HepG2 (cell line): ENCODE data around the gene C11orf54.

ENCODE experiments used
- BHLHE40 ChIP-seq: IDR thresholded peaks from 2 replicates; pipeline ENCODE4 v1.6.1; 2011; ENCODE audit warnings: low read length, improper control_type of control experiment
- CTCF ChIP-seq: sonication (generic); formaldehyde crosslinking; IDR thresholded peaks from 2 replicates; pipeline ENCODE4 v1.5.0; 2020; ENCODE audit warnings: mild to moderate bottlenecking, missing genetic modification reagents, moderate library complexity
- EP300 ChIP-seq, 3 experiments: sonication (generic) in 1 of 3; formaldehyde crosslinking in 1 of 3; IDR thresholded peaks; 2 replicates each; pipeline versions ENCODE4 v1.5.1 to v1.6.1; 2011 to 2020; ENCODE audit warnings: low read depth in 2 of 3, low read length in 2 of 3, borderline replicate concordance in 1 of 3, improper control_type of control experiment in 1 of 3, mild to moderate bottlenecking in 1 of 3, missing genetic modification reagents in 1 of 3, moderate library complexity in 1 of 3
- EZH2 ChIP-seq: conservative IDR thresholded peaks from 2 replicates; pipeline ENCODE4 v1.6.1; 2012; ENCODE audit warnings: mild to moderate bottlenecking, low read depth, low read length, moderate library complexity
- HDAC6 ChIP-seq: fragments of 200-600 bp; sonication (generic); IDR thresholded peaks from 2 replicates; pipeline ENCODE4 v1.7.0; 2017; ENCODE audit warnings: mild to moderate bottlenecking, antibody characterized with exemption, low read length, low read depth
- MBNL3 ChIP-seq: fragments of 250-450 bp; sonication (Bioruptor Pico); conservative IDR thresholded peaks from 2 replicates; pipeline ENCODE4 v1.8.0; 2022; ENCODE audit warnings: mild to moderate bottlenecking, inconsistent platforms
- NFRKB ChIP-seq: fragments of 450-650 bp; IDR thresholded peaks from 2 replicates; pipeline ENCODE4 v1.6.1; 2017
- POLR2A ChIP-seq, 2 experiments: IDR thresholded peaks; 2 replicates each; pipeline ENCODE4 v1.6.1; 2011; ENCODE audit warnings: low read depth in 2 of 2, low read length in 2 of 2, mild to moderate bottlenecking in 1 of 2, moderate library complexity in 1 of 2; ENCODE audit not compliant: insufficient read depth in 1 of 2
- ZNF205 ChIP-seq: IDR thresholded peaks from 2 replicates; pipeline ENCODE4 v1.6.1; 2018; ENCODE audit warnings: missing biosample characterization, missing genetic modification reagents

DNA sequence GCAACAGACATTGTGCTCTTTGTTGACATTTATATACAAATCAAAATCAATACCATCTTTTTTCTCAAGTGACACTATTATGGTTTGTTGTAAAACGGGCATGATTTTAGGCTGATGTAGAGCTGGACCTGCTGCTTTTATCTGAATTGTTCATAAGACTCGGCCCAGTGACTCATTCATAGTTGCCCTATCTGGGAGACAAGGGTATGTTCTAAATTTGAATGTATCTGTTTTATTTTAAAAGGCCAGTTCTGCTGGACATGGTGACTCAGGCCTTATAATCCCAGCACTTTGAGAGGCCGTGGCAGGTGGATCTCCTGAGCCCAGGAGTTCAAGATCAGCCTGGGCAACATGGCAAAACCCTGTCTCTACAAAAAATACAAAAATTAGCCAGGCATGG is 40.6 kb upstream of the C11orf54 start:
- no peak for TF ChIP-seq EP300 (IDR thresholded peaks at IDR 0.05; ENCODE audit: low read depth in 2 of 2, low read length in 2 of 2)
- no peak for TF ChIP-seq EP300 (CRISPR knock-in tag; IDR thresholded peaks at IDR 0.05; ENCODE audit: borderline replicate concordance)
- no peak for TF ChIP-seq HDAC6
- TF ChIP-seq BHLHE40 = no peak
- TF ChIP-seq ZNF205 (CRISPR knock-in tag) = no peak
- no peak for TF ChIP-seq MBNL3 (CRISPR knock-in tag)
- TF ChIP-seq EZH2 = no peak
- TF ChIP-seq NFRKB = no peak
- TF ChIP-seq CTCF = no peak
- no peak for TF ChIP-seq POLR2A (IDR thresholded peaks at IDR 0.05; ENCODE audit: insufficient read depth in 1 of 2, low read depth in 2 of 2, low read length in 2 of 2)
